HFFc6 (cell line): Measurements from ENCODE around the gene GPC6. TPM values are rescaled to one million over a fixed set of nuclear protein-coding genes. Genes with fewer than 3 reads are reported as not detected.

Experiments used
- DNase-seq: peaks from one replicate; pipeline ENCODE4 v3.0.0-alpha.2; 2018
- H3K27ac Mint-ChIP-seq: 2 replicates; pipeline ENCODE4 v1.8.0; 2020; ENCODE audit warnings: mild to moderate bottlenecking, mixed read lengths
- H3K27me3 Mint-ChIP-seq: 2 replicates; pipeline ENCODE4 v1.8.0; 2021; ENCODE audit warnings: mild to moderate bottlenecking, moderate library complexity, mixed read lengths; ENCODE audit not compliant: insufficient read depth
- H3K36me3 Mint-ChIP-seq: 2 replicates; pipeline ENCODE4 v1.8.0; 2021; ENCODE audit warnings: low read depth, mixed read lengths
- H3K4me1 Mint-ChIP-seq: 2 replicates; pipeline ENCODE4 v1.8.0; 2020; ENCODE audit warnings: low read depth, mixed read lengths
- H3K4me3 Mint-ChIP-seq: 2 replicates; pipeline ENCODE4 v1.8.0; 2020; ENCODE audit warnings: mild to moderate bottlenecking, moderate library complexity, mixed read lengths
- H3K9me3 Mint-ChIP-seq: 2 replicates; pipeline ENCODE4 v1.8.0; 2020; ENCODE audit warnings: mild to moderate bottlenecking, mixed read lengths
- total RNA-seq, 6 experiments: library from RNA; stranded (reverse); fragmentation: NEBNext Ultra II Directional; extraction: Animal tissue kit (Norgen Biotek cat#: 25700); gene quantifications; 2 replicates in 1 of 6; 3 replicates in 5 of 6; pipeline ENCODE4 v1.2.3, GENCODE V29; 2021
- TF ChIP-seq, protein P1 (sequence below): fragments of 200-600 bp; sonication (generic); IDR thresholded peaks from 2 replicates; pipeline ENCODE4 v1.5.0; 2021; ENCODE audit warnings: antibody characterized with exemption, mild to moderate bottlenecking

GPC6 gene
- total RNA-seq, 6 experiments from 2014 or later: 3.0 to 5.3 (median 4.4) TPM

DNA sequence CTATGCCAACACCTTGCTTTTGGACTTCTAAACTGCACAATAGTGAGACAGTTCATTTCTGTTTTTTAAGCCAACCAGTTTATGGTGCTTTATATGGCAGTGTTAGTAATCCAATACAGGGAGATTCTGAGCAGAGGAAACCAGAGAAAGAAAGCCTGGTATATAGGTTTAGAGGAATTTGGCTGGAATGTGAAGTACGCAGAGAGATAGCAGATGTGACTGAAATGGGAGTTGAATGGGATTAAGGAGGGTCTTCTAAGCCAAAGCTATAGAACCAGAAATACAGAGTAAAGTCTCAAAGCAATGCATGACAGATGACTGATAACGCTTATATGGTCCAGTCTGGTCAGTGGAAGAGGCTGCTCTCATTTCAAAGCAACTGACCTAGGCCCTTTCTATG, 453.7 kb downstream of the GPC6 start:
- Mint-ChIP-seq H3K4me1 (no peaks in the 10 kb centered on the region), H3K27me3 (peaks cover 4% of the 10 kb centered on the region; the same call in 1 of the 2 replicates), H3K9me3 (no peaks in the 10 kb centered on the region), H3K4me3 (no peak overlapping the region), H3K27ac (no peak overlapping the region), H3K36me3 (no peaks in the 10 kb centered on the region)
- no peak for DNase-seq
- TF ChIP-seq, protein P1, sequence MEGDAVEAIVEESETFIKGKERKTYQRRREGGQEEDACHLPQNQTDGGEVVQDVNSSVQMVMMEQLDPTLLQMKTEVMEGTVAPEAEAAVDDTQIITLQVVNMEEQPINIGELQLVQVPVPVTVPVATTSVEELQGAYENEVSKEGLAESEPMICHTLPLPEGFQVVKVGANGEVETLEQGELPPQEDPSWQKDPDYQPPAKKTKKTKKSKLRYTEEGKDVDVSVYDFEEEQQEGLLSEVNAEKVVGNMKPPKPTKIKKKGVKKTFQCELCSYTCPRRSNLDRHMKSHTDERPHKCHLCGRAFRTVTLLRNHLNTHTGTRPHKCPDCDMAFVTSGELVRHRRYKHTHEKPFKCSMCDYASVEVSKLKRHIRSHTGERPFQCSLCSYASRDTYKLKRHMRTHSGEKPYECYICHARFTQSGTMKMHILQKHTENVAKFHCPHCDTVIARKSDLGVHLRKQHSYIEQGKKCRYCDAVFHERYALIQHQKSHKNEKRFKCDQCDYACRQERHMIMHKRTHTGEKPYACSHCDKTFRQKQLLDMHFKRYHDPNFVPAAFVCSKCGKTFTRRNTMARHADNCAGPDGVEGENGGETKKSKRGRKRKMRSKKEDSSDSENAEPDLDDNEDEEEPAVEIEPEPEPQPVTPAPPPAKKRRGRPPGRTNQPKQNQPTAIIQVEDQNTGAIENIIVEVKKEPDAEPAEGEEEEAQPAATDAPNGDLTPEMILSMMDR: no peak

DNA sequence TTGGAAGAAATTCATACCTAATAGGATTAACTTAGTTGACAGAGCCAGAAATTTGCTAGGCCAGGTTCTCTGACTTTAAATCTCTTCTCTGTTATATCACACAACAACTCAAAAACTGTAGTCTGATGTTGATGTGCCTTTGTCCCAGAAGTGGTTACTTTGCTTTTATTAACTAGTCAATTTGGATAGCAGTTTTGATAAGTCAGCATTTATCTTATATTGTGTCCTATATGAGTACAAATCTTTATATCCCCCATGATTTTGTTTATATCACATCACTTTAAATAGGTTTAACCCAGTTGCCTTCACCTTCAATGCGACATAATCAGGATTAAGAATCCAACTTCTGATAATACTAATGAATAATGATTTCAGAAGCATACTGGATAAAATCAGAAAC, 459.3 kb downstream of the GPC6 start:
- H3K36me3 Mint-ChIP-seq: no peaks in the 10 kb centered on the region
- H3K9me3 Mint-ChIP-seq: no peaks in the 10 kb centered on the region
- no peak overlapping the region for H3K4me3 Mint-ChIP-seq
- no peak overlapping the region for H3K27ac Mint-ChIP-seq
- no peak for DNase-seq
- peaks cover 4% of the 10 kb centered on the region; the same call in 1 of the 2 replicates for H3K27me3 Mint-ChIP-seq
- TF ChIP-seq, protein P1: no peak
- peaks cover 25% of the 10 kb centered on the region for H3K4me1 Mint-ChIP-seq

DNA sequence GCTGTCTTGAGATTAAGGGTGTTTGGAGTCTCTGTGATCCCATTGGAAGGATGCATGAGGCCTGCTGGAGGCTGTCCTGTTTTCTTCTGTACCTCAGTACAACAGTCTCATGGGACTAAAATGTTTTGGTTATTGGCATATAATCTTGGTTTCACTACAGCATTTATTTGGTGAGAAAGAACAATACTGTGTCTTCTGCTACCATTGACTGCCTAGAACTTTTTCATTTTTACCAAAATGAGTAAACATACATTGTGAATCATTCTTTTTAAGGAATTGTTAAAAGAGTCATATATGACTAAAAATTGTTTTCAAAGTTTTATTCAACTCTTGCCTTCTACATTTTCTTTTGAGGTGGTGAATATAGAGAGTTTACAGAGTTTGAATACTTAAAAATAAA, 459.8 kb downstream of the GPC6 start:
- no peak overlapping the region for H3K4me3 Mint-ChIP-seq
- H3K9me3 Mint-ChIP-seq: no peaks in the 10 kb centered on the region
- no peak for DNase-seq
- no peak overlapping the region for H3K27ac Mint-ChIP-seq
- H3K4me1 Mint-ChIP-seq: peaks cover 25% of the 10 kb centered on the region
- no peaks in the 10 kb centered on the region for H3K36me3 Mint-ChIP-seq
- peaks cover 4% of the 10 kb centered on the region; the same call in 1 of the 2 replicates for H3K27me3 Mint-ChIP-seq
- TF ChIP-seq, protein P1: no peak

DNA sequence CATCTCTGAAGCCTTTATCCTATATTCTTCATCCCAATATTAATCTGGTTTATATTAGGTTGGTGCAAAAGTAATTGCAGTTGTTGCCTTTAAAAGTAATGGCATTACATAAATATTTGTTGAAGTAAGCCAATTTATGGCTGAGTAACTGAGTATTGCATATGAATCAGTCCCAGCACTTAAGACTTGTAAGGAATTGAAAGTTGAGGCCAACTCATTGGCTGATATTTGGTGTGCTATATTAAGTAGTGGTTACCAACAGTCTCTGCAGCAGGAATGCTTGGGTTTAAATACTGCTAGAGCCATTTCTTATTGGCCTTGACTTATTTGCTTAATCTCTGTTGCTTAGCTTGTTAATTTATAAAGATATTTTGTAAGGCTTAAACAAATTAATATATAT, 460.7 kb downstream of the GPC6 start:
- H3K4me3 Mint-ChIP-seq: no peak overlapping the region

DNA sequence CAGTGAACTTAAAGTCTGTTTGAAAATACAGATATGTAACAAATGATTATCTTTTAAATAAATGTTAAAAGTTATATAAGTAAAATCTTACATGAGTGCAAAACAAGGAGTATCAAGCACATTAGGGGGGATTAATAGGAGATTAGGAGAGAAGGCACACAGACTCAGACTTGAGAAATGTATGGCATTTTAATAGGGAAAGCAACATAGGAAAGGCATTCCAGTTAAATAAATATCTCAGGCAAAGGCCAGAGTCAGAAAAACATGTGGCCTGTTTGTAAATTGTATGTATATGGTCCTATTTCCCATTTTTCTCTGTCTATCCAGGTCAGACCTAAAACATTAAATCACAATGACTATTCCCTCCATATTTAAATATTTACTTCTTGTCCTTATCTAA, 462.7 kb downstream of the GPC6 start:
- TF ChIP-seq, protein P1: no peak

More for the DNA sequence above, 460.7 kb downstream of the GPC6 start:
- H3K27ac Mint-ChIP-seq: no peak overlapping the region
- peaks cover 25% of the 10 kb centered on the region for H3K4me1 Mint-ChIP-seq
- no peaks in the 10 kb centered on the region for H3K36me3 Mint-ChIP-seq
- TF ChIP-seq, protein P1: no peak
- peaks cover 4% of the 10 kb centered on the region; the same call in 1 of the 2 replicates for H3K27me3 Mint-ChIP-seq
- H3K9me3 Mint-ChIP-seq: no peaks in the 10 kb centered on the region
- peak; percentile 45 for DNase-seq

DNA sequence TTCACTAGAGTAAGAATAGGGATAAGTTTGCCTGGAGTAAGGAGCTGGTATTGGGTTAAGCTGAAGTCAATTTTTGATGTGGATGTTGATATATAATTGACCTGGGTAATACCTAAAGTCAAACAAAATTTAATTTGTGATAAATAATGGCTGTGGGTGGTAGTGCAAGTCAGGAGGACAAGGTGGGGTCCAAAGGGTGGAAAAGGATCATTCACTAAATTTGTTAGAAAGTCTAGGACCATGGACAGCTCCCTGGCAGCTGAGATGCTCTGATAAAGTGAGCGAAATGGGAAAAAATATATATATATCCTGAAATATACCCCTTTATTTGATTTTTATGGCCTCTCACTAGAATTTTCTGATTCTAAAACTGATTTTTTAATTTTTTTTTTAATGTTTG, 463.5 kb downstream of the GPC6 start:
- Mint-ChIP-seq H3K27me3 (no peaks in the 10 kb centered on the region), H3K4me1 (peaks cover 25% of the 10 kb centered on the region), H3K9me3 (no peaks in the 10 kb centered on the region), H3K36me3 (no peaks in the 10 kb centered on the region), H3K4me3 (no peak overlapping the region), H3K27ac (no peak overlapping the region)
- TF ChIP-seq, protein P1: no peak
- no peak for DNase-seq

More for the DNA sequence above, 462.7 kb downstream of the GPC6 start:
- no peak overlapping the region for H3K27ac Mint-ChIP-seq
- H3K4me1 Mint-ChIP-seq: peaks cover 25% of the 10 kb centered on the region
- no peak overlapping the region for H3K4me3 Mint-ChIP-seq
- DNase-seq: peak; percentile 18
- H3K9me3 Mint-ChIP-seq: no peaks in the 10 kb centered on the region
- H3K27me3 Mint-ChIP-seq: no peaks in the 10 kb centered on the region
- H3K36me3 Mint-ChIP-seq: no peaks in the 10 kb centered on the region
